NCI-H345 treated with DMSO at 0.1 percent for 48 hours (cell line): ENCODE data around the gene FBXW8.

Experiments
- DNase-seq: peaks from one replicate; lab custom pipeline; 2025; ENCODE audit not compliant: unreplicated experiment; lab: John Stamatoyannopoulos, UW

FBXW8 gene

GRCh38 chr12:116990971-116991966 is 80.5 kb downstream of the FBXW8 start:
- no peak for DNase-seq

- DNase-seq, result no peak
Observed at GRCh38 chr12:116996093-116996492, 85.3 kb downstream of the FBXW8 start.

GRCh38 chr12:116996621-116997020 is 85.9 kb downstream of the FBXW8 start:
- no peak for DNase-seq

- DNase-seq, result no peak
Observed at GRCh38 chr12:116999066-116999465, 88.3 kb downstream of the FBXW8 start.

GRCh38 chr12:117000316-117000715 is 89.6 kb downstream of the FBXW8 start:
- no peak for DNase-seq

GRCh38 chr12:117002051-117002817 is 91.5 kb downstream of the FBXW8 start:
- no peak for DNase-seq

GRCh38 chr12:117003883-117004404 is 93.2 kb downstream of the FBXW8 start:
- no peak for DNase-seq

- DNase-seq, result no peak
Observed at GRCh38 chr12:117005417-117006046, 94.8 kb downstream of the FBXW8 start.

- no peak for DNase-seq
Observed at GRCh38 chr12:117006333-117006732, 95.6 kb downstream of the FBXW8 start.

GRCh38 chr12:117007577-117007976 is 96.8 kb downstream of the FBXW8 start:
- no peak for DNase-seq

- DNase-seq, result no peak
Observed at GRCh38 chr12:117009759-117010158, 99.0 kb downstream of the FBXW8 start.

- DNase-seq, result no peak
Observed at GRCh38 chr12:117010693-117011451, 100.1 kb downstream of the FBXW8 start.

GRCh38 chr12:117011988-117012805 is 101.4 kb downstream of the FBXW8 start:
- DNase-seq, result no peak

- DNase-seq, result no peak
Observed at GRCh38 chr12:117013726-117014125, 103.0 kb downstream of the FBXW8 start.

GRCh38 chr12:117014342-117014887 is 103.7 kb downstream of the FBXW8 start:
- no peak for DNase-seq

GRCh38 chr12:117015811-117016210 is 105.1 kb downstream of the FBXW8 start:
- DNase-seq, result no peak

- no peak for DNase-seq
Observed at GRCh38 chr12:117017807-117018206, 107.1 kb downstream of the FBXW8 start.

GRCh38 chr12:117018276-117018675 is 107.5 kb downstream of the FBXW8 start:
- DNase-seq, result no peak

- DNase-seq, result no peak
Observed at GRCh38 chr12:117018685-117019084, 107.9 kb downstream of the FBXW8 start.
